T-helper 1 cell treated with Interleukin-12 subunit alpha and Interleukin-12 subunit beta and Interleukin-4 antibody, amounts not matched to agents 30 ng/mL and 1 ng/mL, for 36 hours (primary cell): ENCODE data around the gene GLCCI1. TPM values are rescaled to one million over a fixed set of nuclear protein-coding genes. Genes with fewer than 3 reads are reported as not detected.

Experiments used
- intact Hi-C: fragments of 100-400 bp; cut with micrococcal nuclease; formaldehyde crosslinking; loops from one replicate; pipeline ENCODE4 v1.15.1; 2024
- total RNA-seq: library from RNA; stranded (reverse); gene quantifications from 2 replicates; pipeline ENCODE4 v1.2.3, GENCODE V29; 2022

The GLCCI1 gene
- 21.4 and 28.8 TPM in 2 replicates for total RNA-seq

DNA sequence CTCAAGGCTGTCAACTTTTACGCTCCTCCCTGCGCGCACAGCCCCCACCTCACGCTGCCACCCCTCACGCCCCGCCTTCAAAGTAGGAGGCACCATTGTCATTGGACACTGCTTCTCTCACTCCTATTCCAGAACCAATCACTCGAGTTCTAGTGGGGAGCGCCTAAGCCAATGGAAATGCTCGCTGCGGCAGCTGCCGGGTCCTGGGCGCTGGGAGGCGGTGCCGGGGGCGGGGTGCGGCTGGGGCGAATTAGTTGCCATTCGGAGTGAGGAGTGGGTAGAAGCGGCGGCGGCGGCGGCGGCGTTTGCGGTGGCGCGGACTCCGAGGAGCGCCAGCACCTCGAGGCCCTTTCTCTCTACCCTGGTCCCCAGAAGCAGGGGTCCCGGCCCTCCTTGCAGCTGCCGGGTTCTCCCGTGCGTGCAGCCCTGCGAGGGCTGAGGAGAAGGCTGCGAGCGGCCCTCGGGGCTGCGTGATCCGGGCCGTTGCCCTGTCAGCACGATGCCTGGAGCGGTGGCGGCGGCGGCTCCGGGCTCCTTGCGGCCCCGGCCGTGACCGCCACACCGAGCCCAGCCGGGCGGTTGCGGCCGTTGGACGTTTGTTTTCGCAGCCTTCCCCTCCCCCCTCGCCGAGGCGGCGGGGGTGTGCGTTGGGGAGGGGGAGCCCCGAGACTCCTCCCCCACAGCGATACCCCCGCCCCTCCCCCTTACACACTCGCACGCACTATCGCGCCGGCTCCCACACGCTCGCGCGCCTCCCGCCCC is at the start of gene GLCCI1:
TSS of gene GLCCI1 (plus strand) at position 253 of the 762 bp plus-strand sequence. CDS start 555 bp downstream, outside the sequence.
- intact Hi-C loops: loop anchor here (1.0 to 5.0 kb wide), 14 partner anchors 23 to 1391 kb away; partner anchors contain the start of genes C1GALT1, UMAD1 and ZDHHC4

DNA sequence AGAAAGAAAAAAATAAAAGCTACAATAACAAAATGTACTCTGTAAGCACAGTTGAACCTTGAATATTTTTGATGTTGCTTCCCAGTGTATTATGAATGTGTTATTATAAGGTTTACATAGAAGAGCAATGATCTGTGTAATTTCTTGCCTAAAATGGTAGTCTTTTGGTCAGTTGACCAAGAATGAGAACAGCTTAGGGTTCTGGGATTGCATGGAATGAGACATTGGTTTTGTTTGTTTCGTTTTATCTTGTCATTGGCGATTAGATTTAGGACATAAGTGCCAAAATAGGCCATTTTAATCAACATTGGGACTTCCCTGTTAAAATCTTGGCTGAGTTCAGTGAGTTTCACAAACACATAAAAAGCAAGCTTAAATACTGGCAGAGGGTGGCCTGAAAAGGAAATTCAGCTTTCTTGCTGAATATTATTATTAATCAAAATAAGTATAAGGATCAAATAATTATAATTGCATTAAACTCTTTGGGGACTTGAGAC is 49.1 kb upstream of the GLCCI1 start:
- intact Hi-C loops: no loop called here

DNA sequence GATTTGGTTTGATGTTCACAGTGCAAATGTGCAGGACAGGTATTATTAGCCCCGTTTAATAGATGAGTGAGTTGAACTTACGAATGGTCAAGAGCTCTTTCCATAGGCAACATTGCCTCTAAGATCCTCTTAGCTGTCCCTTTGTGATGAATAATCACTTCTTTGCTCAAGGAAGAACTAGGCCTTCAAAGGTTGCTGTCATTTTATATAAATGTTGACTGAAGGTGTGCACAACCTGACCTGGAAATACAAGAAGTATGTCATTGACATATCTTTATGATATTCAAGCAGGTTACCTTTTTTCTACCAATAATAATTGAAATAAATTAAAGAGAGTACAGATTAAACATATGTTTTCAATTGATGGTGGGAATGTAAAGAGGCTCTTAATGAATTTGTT is 48.5 kb upstream of the GLCCI1 start:
- intact Hi-C loops: loop anchor here (1.0 to 5.0 kb wide), 7 partner anchors 24 to 297 kb away; partner anchors contain the start of gene GLCCI1

DNA sequence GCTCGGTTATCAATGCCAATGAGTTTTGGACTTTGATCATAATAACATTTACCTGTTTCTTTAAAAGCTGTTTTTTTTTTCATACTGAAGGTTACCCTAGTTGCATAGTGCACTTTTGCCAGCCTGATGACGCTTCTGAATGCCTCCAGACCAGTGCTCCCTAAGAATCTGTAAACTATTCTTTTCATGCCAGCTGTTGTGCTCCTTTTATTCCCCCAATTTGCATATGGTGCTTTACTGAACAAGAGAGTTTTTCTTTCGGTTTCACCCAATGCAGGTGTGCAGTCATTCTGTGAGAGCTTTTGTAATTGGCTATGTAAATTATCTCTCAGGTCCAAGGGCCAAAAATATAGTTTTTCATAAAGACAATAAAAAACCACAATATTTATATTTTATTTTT is 48.1 kb upstream of the GLCCI1 start:
- intact Hi-C loops: loop anchor here (1.0 to 5.0 kb wide), 7 partner anchors 24 to 296 kb away; partner anchors contain the start of gene GLCCI1

DNA sequence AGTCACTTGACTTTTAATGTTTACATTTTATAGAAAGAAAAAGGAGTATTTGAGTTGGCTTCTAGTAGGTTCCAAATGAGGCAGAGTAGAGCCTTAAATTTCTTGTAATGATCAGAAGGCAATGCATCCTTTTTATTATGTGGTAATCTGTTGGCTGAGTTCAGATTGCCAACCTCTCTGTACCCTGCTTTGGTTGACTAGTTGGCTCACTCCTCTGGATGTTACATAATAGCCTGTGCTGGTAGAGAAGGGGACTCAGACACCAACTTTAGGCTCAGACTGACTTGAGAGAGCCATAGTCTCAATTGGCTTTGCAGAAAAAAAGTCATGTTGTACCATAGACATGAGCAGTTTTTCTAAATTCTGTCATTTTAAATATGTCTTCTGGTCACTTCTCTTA is 46.8 kb upstream of the GLCCI1 start:
- intact Hi-C loops: loop anchor here (2.0 to 5.0 kb wide), 5 partner anchors 70 to 295 kb away; no protein-coding TSS in a partner anchor

DNA sequence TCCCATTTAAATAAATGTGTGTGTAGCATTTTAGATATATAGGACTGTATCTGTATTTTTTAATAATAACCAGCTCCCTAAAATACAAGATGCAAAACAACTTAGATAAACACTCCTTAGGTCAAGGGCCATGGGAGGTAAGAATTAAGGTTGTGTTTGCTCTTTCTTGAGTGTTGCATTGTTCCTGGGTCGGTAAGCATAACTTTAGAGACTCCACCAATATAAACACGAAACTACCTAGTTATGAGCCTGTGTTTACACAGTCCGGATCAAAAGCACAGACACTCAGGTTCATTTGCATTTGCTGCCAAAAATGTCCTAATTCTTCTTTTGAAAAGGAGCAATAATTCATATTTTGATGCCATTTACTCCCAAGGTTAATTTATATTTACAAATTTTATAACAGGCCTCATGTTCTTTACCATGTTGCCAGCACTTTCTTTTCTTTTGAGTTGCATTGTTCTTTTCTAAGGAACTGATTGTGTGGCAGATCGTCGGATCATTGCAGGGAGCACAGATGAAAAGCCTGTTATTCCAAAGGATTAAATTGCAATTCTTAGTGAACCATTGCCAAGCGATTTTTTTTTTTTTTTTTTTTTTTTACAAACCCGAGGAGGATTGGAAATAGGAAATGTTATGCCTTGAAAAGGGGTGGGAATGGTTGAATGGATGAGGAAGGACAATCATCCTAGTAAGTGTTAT is 45.8 kb upstream of the GLCCI1 start:
- intact Hi-C loops: loop anchor here (5.0 kb wide), 3 partner anchors 71 to 204 kb away; no protein-coding TSS in a partner anchor

DNA sequence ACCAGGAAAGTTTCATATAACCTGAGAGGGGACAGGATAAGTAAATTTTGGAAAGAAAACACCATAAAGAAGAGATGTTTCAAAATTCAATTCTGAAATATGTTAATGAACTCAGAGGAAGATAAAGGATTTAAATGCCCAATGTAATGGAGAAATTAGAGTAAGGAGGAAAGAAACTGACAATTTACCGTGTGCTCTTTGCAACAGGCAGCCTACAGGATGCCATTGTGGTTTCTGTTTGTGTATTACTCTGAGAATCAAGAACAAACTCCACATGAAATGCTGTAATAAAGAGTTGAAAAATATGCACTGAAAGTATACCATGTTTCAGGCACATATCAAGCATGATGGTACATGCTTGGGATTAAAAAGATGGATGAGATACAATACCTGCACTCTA is 44.8 kb upstream of the GLCCI1 start:
- intact Hi-C loops: loop anchor here (5.0 kb wide), 3 partner anchors 72 to 203 kb away; no protein-coding TSS in a partner anchor

DNA sequence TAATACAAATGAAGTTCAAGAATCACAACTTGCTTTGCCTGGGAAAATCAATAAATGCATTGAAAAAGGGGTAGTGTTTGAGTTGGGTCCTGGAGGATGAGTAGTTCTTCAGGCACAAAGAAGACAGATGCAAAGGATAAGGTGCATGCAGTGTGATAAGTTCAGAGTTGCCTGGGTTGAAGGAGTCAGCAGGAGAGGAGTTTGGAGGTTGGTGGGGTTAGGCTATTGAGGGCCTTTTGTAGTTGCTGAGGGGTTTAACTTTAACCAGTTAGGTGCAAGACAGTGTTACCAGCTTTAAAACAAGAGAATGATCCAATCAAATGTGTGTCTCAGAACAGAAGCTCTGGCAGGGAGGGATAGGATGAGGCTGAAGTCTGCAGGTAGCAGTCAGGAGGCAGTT is 44.3 kb upstream of the GLCCI1 start:
- intact Hi-C loops: loop anchor here (5.0 kb wide), 3 partner anchors 72 to 203 kb away; no protein-coding TSS in a partner anchor

DNA sequence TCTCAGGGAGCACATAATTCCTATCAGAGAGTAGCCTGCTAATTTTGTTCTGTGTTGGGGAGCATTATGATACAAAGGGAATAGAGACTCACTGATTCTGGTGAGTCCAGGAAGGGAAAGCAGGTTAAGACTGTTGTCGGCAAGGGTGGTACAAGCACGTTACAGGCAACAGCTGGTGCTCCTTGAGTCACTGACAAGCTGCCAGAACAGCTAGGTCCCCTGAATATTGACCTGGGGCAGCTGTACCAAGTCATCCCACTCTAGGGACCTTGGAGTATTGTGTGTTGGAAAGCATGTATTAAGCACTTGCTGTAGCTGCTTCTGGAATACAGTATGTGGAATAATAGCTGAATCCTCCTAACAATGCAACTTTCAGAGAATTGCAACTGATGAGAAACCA is 37.0 kb upstream of the GLCCI1 start:
- intact Hi-C loops: no loop called here

DNA sequence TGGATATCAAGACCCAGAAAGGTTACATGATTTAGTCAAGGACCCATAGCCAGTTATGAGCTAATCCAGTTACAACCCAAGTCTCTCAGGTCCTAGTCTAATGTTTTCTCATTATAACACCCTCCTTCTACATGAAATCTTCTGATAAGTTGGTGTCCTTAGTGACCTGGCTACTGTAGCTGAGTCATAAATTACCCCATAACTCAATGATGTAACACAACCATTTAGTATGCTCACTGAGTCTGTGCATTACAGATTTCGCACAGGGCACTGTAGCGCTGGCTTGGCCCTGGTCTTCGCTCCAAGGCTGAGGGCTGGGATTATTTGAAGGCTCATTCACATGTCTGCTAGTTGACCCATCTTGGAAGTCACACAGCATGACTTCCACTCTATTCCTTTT is 36.0 kb upstream of the GLCCI1 start:
- intact Hi-C loops: no loop called here

DNA sequence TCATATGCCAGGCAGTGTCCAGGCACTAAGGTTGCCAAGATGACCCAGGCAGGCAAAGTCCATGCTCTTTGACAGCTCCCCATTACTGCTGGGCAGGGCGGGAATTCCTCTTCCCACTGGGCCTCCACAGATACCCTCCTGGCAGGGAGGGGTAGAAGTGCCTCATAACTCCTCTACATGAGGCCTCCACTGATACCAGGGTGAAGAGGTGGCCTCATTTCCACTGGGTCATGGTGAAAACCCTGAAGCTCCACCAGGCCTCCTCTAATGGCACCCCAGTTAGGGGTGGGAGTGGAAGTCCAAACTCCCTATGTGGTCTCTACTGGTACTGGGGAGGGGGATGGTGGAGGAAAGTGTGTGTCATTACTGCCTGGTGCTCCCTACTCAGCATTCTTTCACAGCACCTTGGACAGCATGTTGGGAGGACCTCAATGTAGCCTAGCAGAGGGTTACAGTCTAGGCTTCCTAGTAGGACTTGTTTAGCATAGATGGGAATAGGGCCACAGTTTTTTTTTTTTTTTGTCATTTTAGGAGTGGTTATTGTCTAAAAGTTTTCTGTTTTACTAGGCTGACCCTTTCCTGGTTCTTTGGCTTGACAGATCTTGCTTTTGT is 34.6 kb upstream of the GLCCI1 start:
- intact Hi-C loops: no loop called here

- intact Hi-C loops: no loop called here
Observed at GRCh38 chr7:7934945-7935344, 33.7 kb upstream of the GLCCI1 start.

DNA sequence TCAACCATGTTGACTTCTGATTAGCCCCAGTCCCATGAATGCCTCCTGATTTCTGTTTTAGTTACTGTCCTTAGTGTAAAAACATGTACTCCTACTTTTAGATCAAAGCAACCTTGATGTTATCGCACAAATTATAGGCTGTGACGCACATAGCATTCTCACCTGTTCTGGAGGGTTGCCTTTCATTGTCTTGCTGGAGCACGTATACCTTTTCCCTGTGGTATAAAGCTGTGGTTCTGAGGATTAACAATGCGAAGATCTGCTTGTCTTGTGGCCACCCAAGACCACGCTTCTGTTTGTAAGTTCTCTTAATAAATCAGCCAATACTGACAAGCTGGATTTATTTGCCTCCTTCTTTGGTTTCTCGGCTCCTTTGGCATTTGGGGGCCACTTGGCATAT is 30.1 kb upstream of the GLCCI1 start:
- intact Hi-C loops: loop anchor here (1.0 kb wide), 1 partner anchor 10 kb away; no protein-coding TSS in a partner anchor

DNA sequence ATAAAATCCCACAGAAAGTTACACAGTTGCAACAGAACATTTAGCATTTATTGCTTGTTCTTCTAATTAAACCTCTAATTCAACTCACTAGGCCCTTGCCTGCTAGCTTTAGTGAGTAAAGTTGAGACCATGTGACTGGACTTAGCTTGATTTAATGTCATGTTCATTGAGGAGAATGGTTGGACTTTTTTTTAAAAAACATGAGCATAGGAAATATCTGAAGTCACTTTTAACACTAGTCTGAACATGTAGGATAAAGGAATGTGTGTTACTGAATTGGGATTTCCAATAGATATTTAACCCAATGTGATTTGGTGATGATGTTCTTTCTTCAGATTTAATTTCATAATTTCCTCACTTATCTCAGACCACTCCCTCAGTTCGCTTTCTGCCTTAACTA is 24.6 kb upstream of the GLCCI1 start:
- intact Hi-C loops: loop anchor here (1.0 kb wide), 1 partner anchor 24 kb away; no protein-coding TSS in a partner anchor

- intact Hi-C loops: loop anchor here (1.0 kb wide), 2 partner anchors 24 kb away; partner anchors contain the start of gene GLCCI1
Observed at GRCh38 chr7:7944619-7945282, 23.8 kb upstream of the GLCCI1 start.

- intact Hi-C loops: no loop called here
Observed at GRCh38 chr7:7946486-7946885, 22.1 kb upstream of the GLCCI1 start.

DNA sequence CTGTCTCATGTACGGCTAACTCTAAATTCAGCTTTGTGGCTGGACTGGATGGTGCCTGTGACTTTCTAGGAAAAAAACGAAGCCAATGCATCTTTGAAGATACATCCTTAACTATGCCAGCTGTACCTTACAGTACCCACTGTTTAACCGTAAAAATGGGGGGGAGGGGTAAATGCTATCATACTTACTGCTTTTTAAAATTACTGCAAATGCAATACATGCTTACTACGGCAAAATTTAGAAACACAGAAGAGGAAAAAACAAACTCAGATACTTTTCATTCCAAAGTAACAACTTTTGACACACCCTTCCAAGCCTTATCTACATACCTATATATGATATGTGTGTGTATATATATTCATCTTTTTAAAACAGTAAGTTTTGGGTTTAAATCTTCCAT is 20.4 kb upstream of the GLCCI1 start:
- intact Hi-C loops: no loop called here

GRCh38 chr7:7953806-7954205 is 14.8 kb upstream of the GLCCI1 start:
- intact Hi-C loops: no loop called here

DNA sequence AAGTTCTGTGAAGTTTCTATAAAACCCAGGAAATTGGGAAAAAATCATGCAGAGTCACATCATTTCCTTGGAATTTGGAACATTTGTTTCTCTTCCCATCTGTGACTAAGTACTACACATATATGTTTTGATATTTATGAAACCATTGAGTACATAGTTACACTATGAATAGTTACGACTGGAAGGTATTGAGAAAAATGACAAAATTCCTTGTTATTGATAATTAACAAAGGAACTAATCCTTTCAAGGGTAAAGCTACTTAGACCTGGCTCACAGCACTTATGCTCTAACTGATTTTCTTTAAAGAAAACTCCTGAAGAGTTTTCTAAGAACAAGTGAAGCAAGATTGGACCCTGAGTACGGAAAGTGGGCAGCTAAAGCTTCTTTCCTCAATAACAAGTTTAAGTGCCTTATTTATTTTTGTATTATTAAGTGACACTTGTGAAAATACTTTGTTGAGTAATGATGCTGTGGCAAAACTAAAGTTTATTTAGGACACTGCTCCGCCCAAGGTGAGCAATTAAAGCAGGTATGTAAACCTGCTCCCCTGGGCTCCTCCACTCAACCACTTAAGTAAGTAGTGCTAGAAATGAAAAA is 12.0 kb upstream of the GLCCI1 start:
- intact Hi-C loops: no loop called here

GRCh38 chr7:7957513-7957912 is 11.1 kb upstream of the GLCCI1 start:
- intact Hi-C loops: no loop called here
